H9 (cell line): ENCODE data around the gene HMOX1. TPM values are rescaled to one million over a fixed set of nuclear protein-coding genes. Genes with fewer than 3 reads are reported as not detected.

ENCODE experiments used
- DNase-seq: peaks from one replicate; pipeline ENCODE4 v3.0.0-alpha.2; 2017
- H2AFZ ChIP-seq: one replicate; pipeline ENCODE4 v1.6.1; 2013; ENCODE audit warnings: mild to moderate bottlenecking, low read length, control low read depth, moderate library complexity
- H2AK5ac ChIP-seq: 2 replicates; pipeline ENCODE4 v1.6.1; 2013; ENCODE audit warnings: low read length, control low read depth, mixed read lengths; ENCODE audit not compliant: insufficient read length
- H2BK120ac ChIP-seq: one replicate; pipeline ENCODE4 v1.6.1; 2013; ENCODE audit warnings: low read depth, mild to moderate bottlenecking, low read length, control low read depth, inconsistent platforms; ENCODE audit not compliant: poor library complexity, severe bottlenecking
- H2BK12ac ChIP-seq: 2 replicates; pipeline ENCODE4 v1.6.1; 2013; ENCODE audit warnings: low read length, control low read depth, mixed read lengths, low read depth; ENCODE audit not compliant: insufficient read length
- H2BK15ac ChIP-seq: 2 replicates; pipeline ENCODE4 v1.6.1; 2013; ENCODE audit warnings: low read depth, low read length, control low read depth
- H2BK20ac ChIP-seq: one replicate; pipeline ENCODE4 v1.6.1; 2013; ENCODE audit warnings: low read depth, mild to moderate bottlenecking, low read length, control low read depth, inconsistent platforms; ENCODE audit not compliant: poor library complexity, severe bottlenecking
- H2BK5ac ChIP-seq: 2 replicates; pipeline ENCODE4 v1.6.1; 2013; ENCODE audit warnings: low read length, control low read depth, mixed read lengths; ENCODE audit not compliant: insufficient read length
- H3K14ac ChIP-seq: 2 replicates; pipeline ENCODE4 v1.6.1; 2013; ENCODE audit warnings: low read length, control low read depth; ENCODE audit not compliant: insufficient read depth
- H3K18ac ChIP-seq: 2 replicates; pipeline ENCODE4 v1.6.1; 2013; ENCODE audit warnings: low read depth, mild to moderate bottlenecking, mixed read lengths, low read length, control low read depth; ENCODE audit not compliant: insufficient read length
- H3K23ac ChIP-seq: 2 replicates; pipeline ENCODE4 v1.6.1; 2013; ENCODE audit warnings: low read length, control low read depth, mixed read lengths, low read depth; ENCODE audit not compliant: insufficient read length
- H3K23me2 ChIP-seq: 2 replicates; pipeline ENCODE4 v1.6.1; 2013; ENCODE audit warnings: low read depth, mild to moderate bottlenecking, mixed read lengths, low read length, control low read depth; ENCODE audit not compliant: insufficient read length, poor library complexity, severe bottlenecking
- H3K27ac ChIP-seq: 2 replicates; pipeline ENCODE4 v1.5.1; 2013; ENCODE audit warnings: low read length, control low read depth, mixed read lengths, low read depth; ENCODE audit not compliant: insufficient read length
- H3K27me3 ChIP-seq: 2 replicates; pipeline ENCODE4 v1.6.1; 2013; ENCODE audit warnings: low read length, control low read depth, inconsistent platforms; ENCODE audit not compliant: insufficient read depth
- H3K4ac ChIP-seq: 2 replicates; pipeline ENCODE4 v1.6.1; 2013; ENCODE audit warnings: low read depth, mild to moderate bottlenecking, control low read depth, inconsistent platforms, low read length, moderate library complexity
- H3K4me1 ChIP-seq: 2 replicates; pipeline ENCODE4 v1.6.1; 2013; ENCODE audit warnings: low read length, control low read depth, inconsistent platforms; ENCODE audit not compliant: insufficient read depth
- H3K4me2 ChIP-seq: 2 replicates; pipeline ENCODE4 v1.6.1; 2013; ENCODE audit warnings: low read length, control low read depth, mixed read lengths; ENCODE audit not compliant: insufficient read length, insufficient read depth
- H3K56ac ChIP-seq: 2 replicates; pipeline ENCODE4 v1.6.1; 2013; ENCODE audit warnings: low read depth, mild to moderate bottlenecking, mixed read lengths, low read length, control low read depth; ENCODE audit not compliant: insufficient read length
- H3K79me1 ChIP-seq: 2 replicates; pipeline ENCODE4 v1.6.1; 2013; ENCODE audit warnings: low read depth, mild to moderate bottlenecking, moderate library complexity, low read length, control low read depth, inconsistent platforms; ENCODE audit not compliant: insufficient read depth, poor library complexity, severe bottlenecking
- H3K79me2 ChIP-seq: 2 replicates; pipeline ENCODE4 v1.6.1; 2013; ENCODE audit warnings: low read length, control low read depth, inconsistent platforms; ENCODE audit not compliant: insufficient read depth
- H3K9ac ChIP-seq: 2 replicates; pipeline ENCODE4 v1.6.1; 2013; ENCODE audit warnings: low read length, control low read depth, mixed read lengths; ENCODE audit not compliant: insufficient read length; ENCODE audit errors: extremely low read depth
- H3K9me3 ChIP-seq: one replicate; pipeline ENCODE4 v1.6.1; 2013; ENCODE audit warnings: low read depth, low read length, inconsistent platforms; ENCODE audit not compliant: control insufficient read depth
- H3T11ph ChIP-seq: one replicate; pipeline ENCODE4 v1.6.1; 2013; ENCODE audit warnings: mild to moderate bottlenecking, low read length, control low read depth, inconsistent platforms
- H4K20me1 ChIP-seq: one replicate; pipeline ENCODE4 v1.6.1; 2013; ENCODE audit not compliant: control insufficient read depth, insufficient read length, insufficient read depth
- H4K5ac ChIP-seq: 2 replicates; pipeline ENCODE4 v1.6.1; 2013; ENCODE audit warnings: low read depth, mild to moderate bottlenecking, mixed read lengths, low read length, control low read depth; ENCODE audit not compliant: insufficient read length
- H4K8ac ChIP-seq: replicated peaks from 2 replicates; pipeline ENCODE4 v1.6.1; 2013; ENCODE audit warnings: low read length, control low read depth, mixed read lengths, low read depth; ENCODE audit not compliant: insufficient read length
- H4K91ac ChIP-seq: 2 replicates; pipeline ENCODE4 v1.6.1; 2013; ENCODE audit warnings: low read depth, mild to moderate bottlenecking, moderate library complexity, mixed read lengths, low read length, control low read depth; ENCODE audit not compliant: insufficient read length
- H3K27ac Mint-ChIP-seq, 3 experiments: 2 replicates in 2 of 3; 3 replicates in 1 of 3; pipeline ENCODE4 v1.8.0; 2020 to 2021; ENCODE audit warnings: mixed read lengths in 3 of 3, mild to moderate bottlenecking in 1 of 3, moderate library complexity in 1 of 3
- H3K27me3 Mint-ChIP-seq: 2 replicates; pipeline ENCODE4 v1.8.0; 2021; ENCODE audit warnings: low read depth, mild to moderate bottlenecking, moderate library complexity, mixed read lengths
- H3K36me3 Mint-ChIP-seq, 3 experiments: 2 replicates in 2 of 3; 3 replicates in 1 of 3; pipeline ENCODE4 v1.8.0; 2020 to 2021; ENCODE audit warnings: low read depth in 3 of 3, mixed read lengths in 3 of 3; ENCODE audit not compliant: insufficient read depth in 1 of 3
- H3K4me1 Mint-ChIP-seq, 2 experiments: 2 replicates each; pipeline ENCODE4 v1.8.0; 2020; ENCODE audit warnings: mixed read lengths in 2 of 2
- H3K4me3 Mint-ChIP-seq, 2 experiments: 2 replicates in 1 of 2; 3 replicates in 1 of 2; pipeline ENCODE4 v1.8.0; 2020 to 2021; ENCODE audit warnings: mild to moderate bottlenecking in 2 of 2, mixed read lengths in 2 of 2, moderate library complexity in 1 of 2
- H3K9me3 Mint-ChIP-seq, 2 experiments: 2 replicates in 1 of 2; 3 replicates in 1 of 2; pipeline ENCODE4 v1.8.0; 2020; ENCODE audit warnings: mild to moderate bottlenecking in 2 of 2, mixed read lengths in 2 of 2, moderate library complexity in 1 of 2
- CTCF ChIP-seq: fragments of 200-600 bp; sonication (generic); conservative IDR thresholded peaks from 3 replicates; pipeline ENCODE4 v1.8.0; 2021; ENCODE audit warnings: antibody characterized with exemption, mild to moderate bottlenecking
- WGBS: extraction: QIAGEN DNeasy Blood & Tissue Kit; methylation state at CpG from one replicate; pipeline ENCODE4 v1.1.7; 2013; ENCODE audit warnings: missing lambda C conversion rate, low lambda C conversion rate, mixed read lengths; ENCODE audit not compliant: insufficient read length; ENCODE audit errors: extremely low coverage; 5-methylcytosine and 5-hydroxymethylcytosine counted together
- total RNA-seq: library from RNA; stranded (reverse); gene quantifications from 2 replicates; pipeline ENCODE4 v1.2.1, GENCODE V29; 2021

HMOX1 gene
- total RNA-seq, 1 experiment from 2014 or later = 22.7 TPM

DNA sequence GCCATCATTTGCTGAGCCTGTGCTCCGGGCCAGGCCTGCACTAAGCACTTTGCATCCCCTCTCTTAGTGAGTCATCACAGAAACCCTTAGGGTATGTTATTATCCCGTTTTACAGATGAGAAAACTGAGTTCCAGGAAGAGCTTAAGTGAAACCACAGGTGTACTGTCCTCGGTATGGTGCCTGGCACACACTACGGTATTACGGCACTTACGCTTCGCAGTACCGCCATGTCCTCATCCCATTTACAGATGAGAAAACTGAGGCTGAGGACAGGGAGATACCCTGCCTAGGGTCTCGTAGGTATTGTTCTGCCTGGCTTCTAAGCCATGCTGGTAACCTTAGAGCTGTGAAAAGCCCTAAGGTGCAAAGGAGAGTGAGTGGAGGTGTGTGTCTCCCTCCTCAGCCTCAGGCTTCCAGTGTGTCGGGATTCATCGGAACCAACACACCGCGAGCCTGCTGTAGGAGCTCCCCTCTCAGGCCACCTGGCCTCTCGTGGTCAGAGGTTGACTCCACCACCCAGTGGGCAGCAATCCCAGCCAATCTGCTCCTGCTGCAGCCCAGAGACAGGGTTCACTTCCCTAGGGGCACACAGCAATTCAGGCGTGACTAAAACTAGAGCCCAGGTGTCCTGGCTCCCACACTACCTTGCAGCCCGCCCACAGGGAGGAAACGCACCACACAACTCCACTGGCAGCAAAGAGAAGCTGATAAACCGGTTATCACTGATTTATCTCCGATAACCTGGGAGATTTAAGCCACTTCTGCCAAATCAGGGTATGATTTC lies 39.6 kb upstream of the HMOX1 start:
- no peak for TF ChIP-seq CTCF
- H3K18ac ChIP-seq = no peak overlapping the region
- H3K14ac ChIP-seq = no peak overlapping the region

More for the DNA sequence above, 39.6 kb upstream of the HMOX1 start:
- no peaks in the 10 kb centered on the region for H3K9me3 ChIP-seq
- no CpG with 5 or more reads among the region's 19 CpGs for WGBS
- no peak overlapping the region for H4K8ac ChIP-seq
- no peak overlapping the region for H4K5ac ChIP-seq
- no peak overlapping the region for H2BK20ac ChIP-seq
- H3T11ph ChIP-seq = no peak overlapping the region
- Mint-ChIP-seq H3K9me3 (no peaks in the 10 kb centered on the region), H3K27ac (peak overlapping the region in 1 of 3 experiments; percentile 76; a peak in 1 of 7 replicates), H3K27me3 (no peaks in the 10 kb centered on the region), H3K36me3 (peaks cover 8 to 17% (median 11%) of the 10 kb centered on the region in 3 experiments; a peak in 6 of 7 replicates), H3K4me1 (peaks cover 5 to 10% of the 10 kb centered on the region in 2 experiments), H3K4me3 (no peak overlapping the region)
- no peak overlapping the region for H2AK5ac ChIP-seq
- H3K4ac ChIP-seq = no peak overlapping the region
- no peak overlapping the region for H2AFZ ChIP-seq
- H2BK12ac ChIP-seq = no peak overlapping the region
- H3K79me2 ChIP-seq = no peaks in the 10 kb centered on the region; the same call in 1 of the 2 replicates
- H3K9ac ChIP-seq = no peak overlapping the region
- H3K23me2 ChIP-seq = no peaks in the 10 kb centered on the region
- H3K27ac ChIP-seq = no peak overlapping the region
- H3K4me2 ChIP-seq = no peak overlapping the region
- no peak overlapping the region for H3K23ac ChIP-seq
- H3K4me1 ChIP-seq = no peaks in the 10 kb centered on the region
- no peaks in the 10 kb centered on the region for H4K20me1 ChIP-seq
- no peak overlapping the region for H3K56ac ChIP-seq
- H3K79me1 ChIP-seq = no peaks in the 10 kb centered on the region
- H2BK15ac ChIP-seq = no peak overlapping the region
- DNase-seq = no peak
- no peak overlapping the region for H2BK120ac ChIP-seq
- no peak overlapping the region for H2BK5ac ChIP-seq
- H4K91ac ChIP-seq = no peak overlapping the region
- no peaks in the 10 kb centered on the region for H3K27me3 ChIP-seq
